Epithelial cell of prostate (primary cell): Measurements from ENCODE around the gene DPYD.

Experiments
- DNase-seq: peaks from one replicate; pipeline ENCODE4 v3.0.0-alpha.2; 2011; ENCODE audit warnings: low read depth, low spot score
- H3K27ac ChIP-seq: fragments of 450-650 bp; 2 replicates; pipeline ENCODE4 v1.5.1; 2017; ENCODE audit warnings: mild to moderate bottlenecking

Gene DPYD

GRCh38 chr1:97849345-97850340 is 71.2 kb downstream of the DPYD start:
- peak; percentile 41 for DNase-seq
- peak overlapping the region; percentile 31 for H3K27ac ChIP-seq

GRCh38 chr1:97845805-97846204 is 75.0 kb downstream of the DPYD start:
- no peak for DNase-seq
- no peak overlapping the region for H3K27ac ChIP-seq

- H3K27ac ChIP-seq, result no peak overlapping the region
- no peak for DNase-seq
These were observed 76.2 kb downstream of the DPYD start for GRCh38 chr1:97844552-97845089.

- H3K27ac ChIP-seq, result no peak overlapping the region
- DNase-seq, result no peak
These were observed 79.5 kb downstream of the DPYD start for GRCh38 chr1:97841338-97841737.

- DNase-seq, result no peak
- H3K27ac ChIP-seq, result no peak overlapping the region
These were observed 83.7 kb downstream of the DPYD start for GRCh38 chr1:97837161-97837560.

- DNase-seq, result no peak
- H3K27ac ChIP-seq, result no peak overlapping the region
These were observed 85.9 kb downstream of the DPYD start for GRCh38 chr1:97834899-97835298.

GRCh38 chr1:97833881-97834280 is 87.0 kb downstream of the DPYD start:
- DNase-seq, result no peak
- no peak overlapping the region for H3K27ac ChIP-seq

- no peak for DNase-seq
- H3K27ac ChIP-seq, result no peak overlapping the region
These were observed 88.4 kb downstream of the DPYD start for GRCh38 chr1:97832481-97832880.

- no peak for DNase-seq
- H3K27ac ChIP-seq, result no peak overlapping the region
These were observed 92.9 kb downstream of the DPYD start for GRCh38 chr1:97827887-97828286.

GRCh38 chr1:97826820-97827219 is 94.0 kb downstream of the DPYD start:
- no peak overlapping the region for H3K27ac ChIP-seq
- DNase-seq, result no peak

GRCh38 chr1:97824624-97825023 is 96.2 kb downstream of the DPYD start:
- DNase-seq, result no peak
- no peak overlapping the region for H3K27ac ChIP-seq

GRCh38 chr1:97824200-97824599 is 96.6 kb downstream of the DPYD start:
- no peak overlapping the region for H3K27ac ChIP-seq
- no peak for DNase-seq

GRCh38 chr1:97820470-97821188 is 100.2 kb downstream of the DPYD start:
- DNase-seq, result no peak
- H3K27ac ChIP-seq, result no peak overlapping the region

GRCh38 chr1:97816927-97817326 is 103.9 kb downstream of the DPYD start:
- no peak for DNase-seq
- H3K27ac ChIP-seq, result no peak overlapping the region

GRCh38 chr1:97814804-97815203 is 106.0 kb downstream of the DPYD start:
- DNase-seq, result no peak
- H3K27ac ChIP-seq, result no peak overlapping the region

GRCh38 chr1:97814121-97814520 is 106.7 kb downstream of the DPYD start:
- DNase-seq, result no peak
- H3K27ac ChIP-seq, result no peak overlapping the region

- H3K27ac ChIP-seq, result no peak overlapping the region
- no peak for DNase-seq
These were observed 108.8 kb downstream of the DPYD start for GRCh38 chr1:97812076-97812475.

- H3K27ac ChIP-seq, result no peak overlapping the region
- DNase-seq, result no peak
These were observed 113.8 kb downstream of the DPYD start for GRCh38 chr1:97806996-97807520.

- DNase-seq, result no peak
- no peak overlapping the region for H3K27ac ChIP-seq
These were observed 114.5 kb downstream of the DPYD start for GRCh38 chr1:97806326-97806725.

GRCh38 chr1:97805093-97805492 is 115.7 kb downstream of the DPYD start:
- H3K27ac ChIP-seq, result no peak overlapping the region
- DNase-seq, result no peak

GRCh38 chr1:97803026-97803425 is 117.8 kb downstream of the DPYD start:
- H3K27ac ChIP-seq, result no peak overlapping the region
- no peak for DNase-seq
